ENCODE results near the gene B4GALT3.
A peak's percentile ranks its signal among the peaks of the same experiment; 100 is the strongest.

The B4GALT3 gene

GRCh38 chr1:161189036-161189435 is 11.7 kb upstream of the B4GALT3 start:
- DNase-seq: no peak

DNA sequence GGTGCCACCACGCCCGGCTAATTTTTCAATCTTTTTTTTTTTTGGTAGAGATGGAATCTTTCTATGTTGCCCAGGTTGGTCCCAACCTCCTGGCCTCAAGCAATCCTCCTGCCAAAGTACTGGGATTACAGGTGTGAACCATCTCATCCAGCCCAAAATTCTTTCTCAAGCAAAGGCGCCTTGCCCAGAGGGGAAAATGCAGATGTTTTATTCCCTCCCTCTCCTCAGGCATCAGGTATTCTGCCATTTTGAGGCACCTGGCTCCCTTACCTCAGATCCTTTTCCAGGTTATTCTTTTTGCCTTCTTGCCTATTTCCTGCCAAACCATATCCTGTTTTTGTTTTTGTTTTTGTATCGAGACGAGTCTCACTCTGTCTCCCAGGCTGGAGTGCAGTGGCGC is 11.1 kb upstream of the B4GALT3 start:
- DNase-seq: no peak

- peak in 1 of 56 donors; percentile 12 for DNase-seq
Observed at GRCh38 chr1:161187311-161187710, 10.0 kb upstream of the B4GALT3 start.

DNA sequence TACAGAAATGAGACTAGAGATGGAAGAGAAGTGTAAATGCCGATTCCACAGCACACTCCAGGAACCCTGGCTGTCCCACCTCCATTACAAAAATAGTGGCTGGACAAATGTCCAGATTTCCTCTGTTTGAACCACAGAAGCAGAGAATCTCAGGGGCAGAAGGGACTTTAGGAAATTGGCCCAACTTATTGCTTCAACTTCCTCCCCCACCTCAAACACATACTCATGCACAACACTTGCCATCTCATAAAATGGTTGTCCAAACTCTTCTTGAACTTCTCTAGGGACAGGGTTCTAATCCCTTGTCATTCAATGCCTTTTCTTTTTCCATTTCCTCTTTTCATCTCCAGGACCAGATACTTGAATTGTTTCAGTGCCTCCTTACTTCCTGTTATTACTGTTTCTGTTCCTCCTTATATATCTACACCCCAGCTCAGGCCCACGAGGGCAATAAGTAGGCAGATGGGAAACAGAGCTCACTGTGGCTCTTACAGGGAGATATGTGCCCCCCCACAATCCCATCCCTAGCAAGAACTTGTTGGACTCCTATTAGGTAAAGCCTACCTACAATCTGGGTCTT is 8.5 kb upstream of the B4GALT3 start:
- peak in 2 of 56 donors; percentile 11 to 22 for DNase-seq

- peak in 43 of 56 donors; percentile 20 to 83 (median 46) for DNase-seq
Observed at GRCh38 chr1:161185282-161185682, 8.0 kb upstream of the B4GALT3 start.

GRCh38 chr1:161182214-161182613 is 4.9 kb upstream of the B4GALT3 start:
- DNase-seq: no peak

- DNase-seq: no peak
Observed at GRCh38 chr1:161180639-161181038, 3.3 kb upstream of the B4GALT3 start.

DNA sequence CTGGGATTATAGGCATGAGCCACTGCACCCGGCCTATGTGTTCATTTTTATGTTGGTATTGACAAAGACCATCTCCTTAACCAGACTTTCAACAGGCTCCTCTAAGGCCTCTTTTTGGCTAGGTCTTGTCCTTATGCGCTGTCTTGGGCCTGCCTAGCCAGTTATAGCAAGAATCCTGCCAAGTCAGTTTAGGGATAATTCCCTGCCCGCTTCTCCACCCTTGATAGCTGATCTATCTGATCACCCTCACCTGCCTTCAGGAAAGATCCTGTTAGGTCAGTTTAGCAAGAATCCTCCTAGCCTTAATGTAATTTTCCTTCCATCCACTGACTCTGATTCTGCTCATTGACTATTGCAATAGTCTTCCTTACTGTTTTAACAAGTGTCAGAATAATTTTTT is 2.4 kb upstream of the B4GALT3 start:
- DNase-seq: no peak

DNA sequence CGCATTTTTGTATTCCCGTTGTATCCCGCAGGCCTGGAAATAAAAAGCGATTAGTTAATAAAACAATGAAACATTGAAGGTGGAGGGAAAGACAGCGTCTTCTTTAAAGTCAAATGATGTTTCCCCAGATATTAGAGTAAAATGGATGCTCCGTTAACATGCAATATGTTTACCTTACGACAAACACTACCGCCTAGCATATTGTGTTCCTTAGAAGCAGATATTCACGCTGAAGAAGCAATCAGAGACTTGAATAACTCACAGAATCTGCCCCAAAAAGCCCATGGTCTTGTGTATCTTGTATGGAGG is 583 bp upstream of the B4GALT3 start:
- DNase-seq: no peak

DNA sequence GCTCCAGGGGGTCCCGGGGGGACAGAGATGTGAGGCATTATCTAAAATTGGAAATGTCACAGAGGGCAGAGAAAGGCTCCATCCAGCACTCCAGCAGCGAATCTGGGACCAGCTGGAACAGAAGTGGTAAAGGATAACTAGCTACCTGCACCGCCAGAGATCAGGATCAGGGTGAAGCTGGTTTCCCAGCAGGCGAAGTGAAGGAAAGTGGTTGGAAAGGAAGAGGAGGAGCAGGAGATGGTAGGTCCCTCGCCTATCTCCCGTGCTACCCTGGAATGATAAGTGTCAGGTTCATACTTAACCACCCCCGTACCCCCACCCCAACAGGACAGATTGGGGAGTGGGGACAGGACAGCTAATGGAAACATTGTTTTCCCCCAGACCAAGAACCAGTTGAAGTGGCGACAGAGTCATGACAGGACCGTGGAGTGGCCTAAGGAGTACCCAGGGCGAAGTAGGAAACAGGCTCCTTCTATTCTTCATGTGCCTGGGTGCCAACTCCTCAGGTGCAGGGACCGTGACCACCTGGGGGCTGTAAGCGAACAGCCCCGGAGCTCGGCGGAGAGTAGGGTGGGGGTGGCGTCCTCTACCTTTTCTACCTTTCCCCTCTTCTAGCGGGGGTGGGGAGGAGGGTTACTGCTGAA is 717 bp downstream of the B4GALT3 start:
- DNase-seq: no peak

DNA sequence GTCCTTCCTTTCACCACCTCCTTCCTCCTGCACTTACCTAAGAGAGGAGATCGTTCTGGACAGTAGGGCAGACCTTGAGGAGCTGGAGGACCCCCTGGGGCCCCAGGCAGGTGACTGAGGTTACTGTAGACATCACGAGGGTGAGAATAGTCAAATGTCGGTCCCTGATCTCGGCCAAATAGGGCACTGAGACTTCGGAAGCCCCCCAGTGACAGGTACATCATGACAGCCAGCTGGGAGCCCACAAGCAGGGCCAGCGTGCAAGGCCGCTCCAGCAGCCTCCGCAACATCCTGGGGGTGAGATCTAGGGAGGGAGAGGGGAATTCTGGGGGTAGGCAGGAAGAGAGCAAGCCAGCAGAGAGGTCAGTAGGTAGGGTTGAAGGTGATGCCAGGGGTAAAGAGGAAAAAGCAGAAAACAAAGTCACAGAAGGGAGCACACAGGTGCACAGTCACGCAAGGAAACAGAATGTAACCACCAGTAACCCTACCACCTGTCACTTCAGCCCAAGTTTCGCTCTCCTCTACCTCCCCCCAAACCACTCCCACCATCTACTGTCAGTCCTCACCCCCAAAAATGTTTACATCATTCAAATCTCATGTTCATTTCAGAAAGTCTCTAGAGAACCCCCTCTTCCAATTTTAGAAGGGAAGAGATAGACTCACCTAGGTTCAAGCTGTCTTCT is 1.4 kb downstream of the B4GALT3 start:
- DNase-seq: no peak

DNA sequence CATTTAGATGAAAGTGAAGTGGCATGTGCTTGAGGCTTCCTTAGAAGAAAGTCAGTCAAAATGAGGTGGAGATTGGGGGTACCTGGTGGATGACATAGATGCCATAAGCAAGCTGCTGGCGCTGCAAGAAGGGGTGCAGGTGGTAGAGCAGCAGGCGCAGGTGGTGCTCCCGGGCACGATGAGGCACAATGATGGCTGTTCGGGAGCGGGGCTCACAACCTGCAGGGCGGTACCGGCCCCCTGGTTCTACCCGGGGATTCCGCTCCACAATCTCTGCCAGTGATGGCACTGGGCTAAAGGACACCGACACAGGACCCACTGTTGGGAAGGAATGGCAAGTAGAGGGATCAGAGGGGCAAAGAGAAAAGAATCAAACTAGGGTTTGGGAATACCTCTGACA is 2.4 kb downstream of the B4GALT3 start:
- DNase-seq: no peak

GRCh38 chr1:161173711-161174110 is 3.6 kb downstream of the B4GALT3 start:
- no peak for DNase-seq

DNA sequence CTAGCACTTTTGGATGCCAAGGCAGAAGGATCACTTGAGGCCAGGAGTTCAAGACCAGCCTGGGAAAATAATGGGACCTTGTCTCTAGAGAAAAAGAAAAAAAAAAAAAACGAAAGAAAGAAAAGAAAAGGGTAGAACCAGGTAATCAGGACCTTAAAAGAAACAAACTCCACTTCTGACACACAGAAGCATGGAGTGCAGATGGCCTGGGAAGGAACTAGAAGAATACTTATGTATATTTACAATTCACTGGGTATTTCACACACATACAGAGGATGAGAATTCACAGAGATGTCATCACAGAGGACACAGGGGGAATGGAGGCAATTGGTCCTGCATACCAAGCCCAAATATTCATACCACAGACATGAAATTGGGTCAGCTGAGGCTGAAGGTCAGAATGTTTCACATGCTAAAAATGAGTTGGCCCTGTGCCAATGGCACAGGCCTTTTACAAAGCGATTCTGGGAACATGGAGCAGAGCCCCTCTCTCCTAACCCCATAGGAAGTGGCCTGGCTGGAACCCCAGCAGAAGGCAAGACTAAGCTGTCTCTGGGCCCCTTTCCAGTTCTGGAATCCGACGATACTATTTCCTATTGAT is 4.4 kb downstream of the B4GALT3 start:
- no peak for DNase-seq

DNA sequence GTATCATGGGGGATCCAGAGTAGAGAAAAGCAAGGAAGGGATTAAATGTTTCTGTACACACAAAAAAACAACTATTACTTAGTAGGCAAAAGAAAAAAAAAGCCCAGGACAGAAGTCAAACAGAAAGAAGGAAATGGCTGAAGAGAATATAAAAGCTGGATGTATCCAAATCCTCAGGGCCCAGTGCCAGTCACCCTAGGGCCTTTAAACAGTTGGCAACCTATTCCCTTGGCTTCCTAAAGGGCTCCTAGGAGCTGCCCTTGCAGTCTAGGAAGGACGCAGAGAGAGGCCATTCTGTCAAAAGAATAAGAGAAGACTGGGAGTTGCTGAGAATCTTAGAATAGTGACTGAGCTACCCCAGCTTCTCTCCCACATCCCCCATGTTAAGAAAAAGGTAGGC is 5.0 kb downstream of the B4GALT3 start:
- no peak for DNase-seq

DNA sequence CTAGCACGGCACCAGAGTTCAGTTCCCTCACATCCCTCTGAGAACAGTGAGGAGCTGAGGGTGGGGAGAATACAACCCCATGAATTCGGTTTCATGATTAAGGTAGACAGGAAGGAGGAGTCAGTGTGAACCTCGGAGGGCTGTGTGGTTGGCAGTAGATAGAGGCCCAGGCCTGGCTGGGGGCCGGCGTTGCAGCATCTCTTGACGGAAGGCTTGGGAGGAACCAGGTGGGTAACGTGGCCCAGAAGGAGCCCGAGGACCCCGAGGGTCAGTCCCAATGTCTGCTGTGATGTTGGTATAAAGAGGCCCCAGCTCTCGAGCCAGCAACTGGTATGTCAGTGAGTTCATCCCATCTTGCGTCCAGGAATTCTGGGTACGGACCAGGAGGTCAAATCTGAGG is 5.6 kb downstream of the B4GALT3 start:
- no peak for DNase-seq

- no peak for DNase-seq
Observed at GRCh38 chr1:161171191-161171590, 6.1 kb downstream of the B4GALT3 start.

GRCh38 chr1:161168906-161169305 is 8.4 kb downstream of the B4GALT3 start:
- no peak for DNase-seq

DNA sequence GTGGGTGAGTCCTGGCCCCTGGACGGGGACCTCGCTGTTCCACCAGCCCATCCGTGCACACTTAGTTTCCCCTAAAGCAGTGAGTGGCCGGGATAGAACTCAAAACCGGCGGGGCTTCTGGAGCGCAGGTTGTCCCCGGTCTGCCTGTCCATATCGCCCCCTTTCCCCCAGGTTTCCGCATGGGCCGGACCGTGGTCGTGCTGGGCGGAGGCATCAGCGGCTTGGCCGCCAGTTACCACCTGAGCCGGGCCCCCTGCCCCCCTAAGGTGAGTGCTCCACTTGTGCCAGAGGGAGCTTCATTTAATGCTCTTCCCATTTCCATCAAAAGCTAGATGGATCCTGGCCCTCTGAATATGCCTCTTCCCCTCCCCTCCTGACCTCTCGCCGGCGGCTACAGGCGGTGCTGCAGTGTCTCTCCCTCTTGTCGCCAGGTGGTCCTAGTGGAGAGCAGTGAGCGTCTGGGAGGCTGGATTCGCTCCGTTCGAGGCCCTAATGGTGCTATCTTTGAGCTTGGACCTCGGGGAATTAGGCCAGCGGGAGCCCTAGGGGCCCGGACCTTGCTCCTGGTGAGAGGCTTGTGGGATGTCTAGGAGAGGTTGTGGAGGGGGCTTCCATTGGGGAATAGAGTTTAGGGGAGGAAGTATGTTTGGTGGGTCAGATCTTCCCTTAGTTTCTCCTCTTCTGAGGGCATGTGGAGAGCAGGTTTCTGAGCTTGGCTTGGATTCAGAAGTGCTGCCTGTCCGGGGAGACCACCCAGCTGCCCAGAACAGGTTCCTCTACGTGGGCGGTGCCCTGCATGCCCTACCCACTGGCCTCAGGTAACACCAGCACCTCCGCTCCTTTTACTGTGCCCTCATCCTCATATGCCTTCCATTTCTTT is 10.4 kb downstream of the B4GALT3 start:
- peak in 2 of 56 donors; percentile 60 to 61 for DNase-seq

GRCh38 chr1:161165742-161166668 is 11.3 kb downstream of the B4GALT3 start, which contains the start of gene PPOX:
Gene PPOX (plus strand): TSS chr1:161166426. CDS start chr1:161166848, 422 bp downstream.
- peak; percentile 75 to 99 (median 96) for DNase-seq

Data from amygdala (tissue), 56 donors.